ENCODE results near the gene GPN1. TPM values are rescaled to one million over a fixed set of nuclear protein-coding genes. Genes with fewer than 3 reads are reported as not detected.

The GPN1 gene
- total RNA-seq, 1 experiment from 2014 or later = 61.1 TPM

DNA sequence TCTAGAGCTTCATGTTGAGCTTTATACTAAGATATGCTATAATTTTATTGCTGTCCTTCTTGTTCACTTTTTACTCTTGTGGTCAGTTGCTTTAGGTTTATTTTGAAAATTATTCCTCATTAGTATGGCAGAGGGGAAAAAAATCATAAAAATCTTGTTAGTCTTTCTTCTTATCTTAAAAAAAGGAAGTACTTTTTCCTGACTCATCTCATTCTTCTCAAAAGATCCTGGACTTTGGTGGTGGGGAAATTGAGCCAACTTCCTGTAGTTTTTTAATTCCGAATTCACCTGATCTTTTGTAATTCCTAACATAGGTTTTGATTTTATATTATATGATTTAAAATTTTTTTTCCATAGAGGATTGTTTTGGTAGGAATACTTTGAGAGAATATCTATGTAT, 38.6 kb downstream of the GPN1 start:
- no peak for DNase-seq (ENCODE audit: low spot score)
- Histone ChIP-seq H3K27ac (ENCODE audit: low read depth, low read length, poor library complexity, severe bottlenecking) (no peak overlapping the region), H3K36me3 (ENCODE audit: insufficient read depth, low read length, poor library complexity, severe bottlenecking) (peaks cover 26% of the 10 kb centered on the region), H3K27me3 (replicated peaks; ENCODE audit: insufficient read depth, low read depth, low read length, poor library complexity) (no peaks in the 10 kb centered on the region), H3K9me3 (ENCODE audit: low read depth, low read length, poor library complexity, severe bottlenecking) (no peaks in the 10 kb centered on the region), H3K4me1 (ENCODE audit: insufficient read depth, low read length, poor library complexity, severe bottlenecking) (peaks cover 17% of the 10 kb centered on the region), H3K4me3 (ENCODE audit: low read depth, low read length, poor library complexity, severe bottlenecking) (no peak overlapping the region)
- ChIA-PET POLR2A (ENCODE audit: low non-redundant PET) (interaction anchor here (0.7 kb wide), 1 partner anchor 1340 kb away, joined by 6 read pairs; no protein-coding TSS in a partner anchor), CTCF (interaction anchor here (0.5 kb wide), 1 partner anchor 146 kb away, joined by 4 read pairs; no protein-coding TSS in a partner anchor)
- intact Hi-C loops (cut with micrococcal nuclease; ENCODE audit: unreplicated experiment) = loop anchor here (10.0 kb wide), 1 partner anchor 263 kb away; the partner anchor contains the start of gene PPM1G
- no TSS peak for BruUV-seq (replicated peaks)
- TF ChIP-seq, protein P1, sequence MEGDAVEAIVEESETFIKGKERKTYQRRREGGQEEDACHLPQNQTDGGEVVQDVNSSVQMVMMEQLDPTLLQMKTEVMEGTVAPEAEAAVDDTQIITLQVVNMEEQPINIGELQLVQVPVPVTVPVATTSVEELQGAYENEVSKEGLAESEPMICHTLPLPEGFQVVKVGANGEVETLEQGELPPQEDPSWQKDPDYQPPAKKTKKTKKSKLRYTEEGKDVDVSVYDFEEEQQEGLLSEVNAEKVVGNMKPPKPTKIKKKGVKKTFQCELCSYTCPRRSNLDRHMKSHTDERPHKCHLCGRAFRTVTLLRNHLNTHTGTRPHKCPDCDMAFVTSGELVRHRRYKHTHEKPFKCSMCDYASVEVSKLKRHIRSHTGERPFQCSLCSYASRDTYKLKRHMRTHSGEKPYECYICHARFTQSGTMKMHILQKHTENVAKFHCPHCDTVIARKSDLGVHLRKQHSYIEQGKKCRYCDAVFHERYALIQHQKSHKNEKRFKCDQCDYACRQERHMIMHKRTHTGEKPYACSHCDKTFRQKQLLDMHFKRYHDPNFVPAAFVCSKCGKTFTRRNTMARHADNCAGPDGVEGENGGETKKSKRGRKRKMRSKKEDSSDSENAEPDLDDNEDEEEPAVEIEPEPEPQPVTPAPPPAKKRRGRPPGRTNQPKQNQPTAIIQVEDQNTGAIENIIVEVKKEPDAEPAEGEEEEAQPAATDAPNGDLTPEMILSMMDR (conservative IDR thresholded peaks at IDR 0.05; ENCODE audit: low read depth, low read length) = no peak

DNA sequence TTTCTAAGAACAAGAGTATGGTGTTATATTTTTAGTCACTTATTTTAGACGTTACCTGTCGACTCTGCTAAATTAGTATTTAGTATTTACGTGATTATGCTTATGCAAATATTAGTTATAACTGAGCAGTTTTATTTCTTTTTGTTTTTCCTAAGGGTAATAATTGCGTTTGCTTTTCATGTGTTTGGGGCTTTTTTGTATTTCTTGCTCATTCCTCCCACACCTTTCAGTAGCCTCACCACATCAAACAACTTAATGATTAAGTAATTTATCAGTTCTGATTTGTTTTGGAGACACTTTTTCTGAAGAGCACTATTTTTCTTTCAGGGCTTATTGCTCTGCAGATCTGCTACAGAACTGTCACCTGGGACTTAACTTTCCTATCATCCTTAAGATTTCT, 42.4 kb downstream of the GPN1 start:
- intact Hi-C loops (cut with micrococcal nuclease; ENCODE audit: unreplicated experiment) = no loop called here
- Histone ChIP-seq H3K36me3 (ENCODE audit: insufficient read depth, low read length, poor library complexity, severe bottlenecking) (peaks cover 45% of the 10 kb centered on the region), H3K27me3 (replicated peaks; ENCODE audit: insufficient read depth, low read depth, low read length, poor library complexity) (no peaks in the 10 kb centered on the region), H3K27ac (ENCODE audit: low read depth, low read length, poor library complexity, severe bottlenecking) (no peak overlapping the region), H3K9me3 (ENCODE audit: low read depth, low read length, poor library complexity, severe bottlenecking) (no peaks in the 10 kb centered on the region), H3K4me1 (ENCODE audit: insufficient read depth, low read length, poor library complexity, severe bottlenecking) (no peaks in the 10 kb centered on the region), H3K4me3 (ENCODE audit: low read depth, low read length, poor library complexity, severe bottlenecking) (no peak overlapping the region)
- TF ChIP-seq EZH2 (IDR thresholded peaks at IDR 0.05; ENCODE audit: borderline replicate concordance, low read depth, low read length, poor library complexity, severe bottlenecking) = no peak
- TF ChIP-seq, protein P1 (conservative IDR thresholded peaks at IDR 0.05; ENCODE audit: low read depth, low read length) = no peak
- DNase-seq (ENCODE audit: low spot score) = no peak
- ChIA-PET POLR2A (ENCODE audit: low non-redundant PET) (no interaction called here), CTCF (no interaction called here)
- no TSS peak for BruUV-seq (replicated peaks)

DNA sequence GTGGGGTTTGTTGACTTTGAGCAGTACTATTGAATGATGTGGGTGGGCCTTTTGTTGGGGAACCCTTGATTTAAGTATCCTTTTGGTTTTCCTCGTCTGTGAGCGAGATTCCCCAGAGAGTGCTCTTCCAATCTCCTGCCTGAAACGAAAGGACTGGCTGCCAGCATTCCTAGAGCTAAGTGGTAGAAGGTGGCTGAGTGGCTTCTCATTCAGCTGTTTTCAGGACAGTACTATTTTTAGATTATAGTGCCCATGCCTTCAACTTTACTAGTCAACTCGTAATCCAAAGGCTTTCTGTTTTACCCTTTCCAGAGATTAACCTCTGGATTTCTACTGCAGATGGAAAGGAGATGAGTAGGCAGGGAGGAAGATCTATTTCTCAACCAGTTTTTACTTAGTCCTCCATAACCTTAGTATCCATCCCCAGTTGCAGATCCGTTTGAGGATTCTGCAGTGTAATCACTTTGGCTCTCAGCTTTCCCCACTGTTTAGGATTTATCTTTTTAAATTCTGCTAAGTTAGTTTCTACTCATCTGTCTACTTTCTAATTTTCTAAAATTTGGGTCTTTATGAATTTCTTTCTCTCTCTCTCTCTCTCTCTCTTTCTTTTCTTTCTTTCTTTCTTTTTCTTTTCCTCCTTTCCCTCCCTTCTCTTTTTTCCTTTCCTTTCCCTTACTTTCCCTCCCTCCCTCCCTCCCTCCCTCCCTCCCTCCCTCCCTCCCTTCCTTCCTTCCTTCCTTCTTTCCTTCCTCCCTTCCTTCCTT, 44.1 kb downstream of the GPN1 start:
- Histone ChIP-seq H3K9me3 (ENCODE audit: low read depth, low read length, poor library complexity, severe bottlenecking) (no peaks in the 10 kb centered on the region), H3K4me1 (ENCODE audit: insufficient read depth, low read length, poor library complexity, severe bottlenecking) (no peaks in the 10 kb centered on the region), H3K27me3 (replicated peaks; ENCODE audit: insufficient read depth, low read depth, low read length, poor library complexity) (no peaks in the 10 kb centered on the region), H3K27ac (ENCODE audit: low read depth, low read length, poor library complexity, severe bottlenecking) (no peak overlapping the region), H3K36me3 (ENCODE audit: insufficient read depth, low read length, poor library complexity, severe bottlenecking) (peaks cover 49% of the 10 kb centered on the region), H3K4me3 (ENCODE audit: low read depth, low read length, poor library complexity, severe bottlenecking) (no peak overlapping the region)
- TF ChIP-seq, protein P1 (conservative IDR thresholded peaks at IDR 0.05; ENCODE audit: low read depth, low read length) = no peak
- TF ChIP-seq EZH2 (IDR thresholded peaks at IDR 0.05; ENCODE audit: borderline replicate concordance, low read depth, low read length, poor library complexity, severe bottlenecking) = no peak
- ChIA-PET CTCF (interaction anchor here (0.5 to 0.6 kb wide), 3 partner anchors 9 to 732 kb away, joined by 3 to 5 read pairs (median 4); no protein-coding TSS in a partner anchor), POLR2A (ENCODE audit: low non-redundant PET) (no interaction called here)
- intact Hi-C loops (cut with micrococcal nuclease; ENCODE audit: unreplicated experiment) = no loop called here
- BruUV-seq (replicated peaks) = no TSS peak
- DNase-seq (ENCODE audit: low spot score) = no peak

All from A673 (cell line).